GM21447 (cell line): ENCODE results near the gene IRAK2.

Experiments
- ATAC-seq: cut with Tn5 transposase; IDR thresholded peaks from one replicate; pipeline ENCODE4 v1.9.1; 2021; ENCODE audit not compliant: unreplicated experiment

IRAK2 gene

DNA sequence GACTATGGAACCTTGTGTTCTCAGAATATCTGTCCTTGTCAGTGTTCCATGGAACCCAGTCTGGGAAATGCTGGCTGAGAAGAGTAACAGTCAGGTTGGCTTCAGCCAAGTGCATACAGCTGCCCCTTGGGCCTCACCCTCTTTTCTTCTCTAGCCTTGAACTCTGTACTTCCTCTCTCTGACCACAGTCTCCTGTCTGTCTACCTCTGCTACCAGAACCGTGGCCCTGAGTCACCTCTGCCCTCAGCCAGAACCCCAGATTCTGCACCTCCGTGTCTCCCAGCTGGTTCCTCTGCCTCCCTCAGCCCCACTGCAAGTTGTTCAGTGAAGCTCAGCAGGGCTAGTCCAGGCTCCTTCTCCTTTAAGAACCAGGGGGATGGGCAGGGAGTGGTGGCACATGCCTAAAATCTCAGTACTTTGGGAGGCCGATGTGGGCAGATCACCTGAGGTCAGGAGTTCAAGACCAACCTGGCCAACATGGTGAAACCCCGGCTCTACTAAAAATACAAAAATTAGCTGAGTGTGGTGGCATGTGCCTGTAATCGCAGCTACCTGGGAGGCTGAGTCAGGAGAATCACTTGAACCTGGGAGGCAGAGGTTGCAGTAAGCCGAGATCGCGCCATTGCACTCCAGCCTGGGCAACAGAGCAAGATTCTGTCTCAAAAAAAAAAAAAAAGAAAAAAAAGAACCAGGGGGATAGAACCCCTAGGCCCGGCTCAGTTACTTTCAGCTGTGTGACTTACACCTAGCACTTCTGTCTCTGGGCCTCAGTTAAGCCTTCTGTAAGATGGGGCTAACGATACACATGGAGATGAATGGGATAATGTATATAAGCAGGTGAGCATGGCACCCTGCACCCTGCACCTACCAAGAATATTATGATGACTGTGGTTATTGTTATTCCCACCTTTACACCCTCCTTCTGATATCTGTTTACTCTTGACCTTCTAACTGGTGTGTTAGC, 59.2 kb downstream of the IRAK2 start:
- peak; percentile 67 for ATAC-seq

DNA sequence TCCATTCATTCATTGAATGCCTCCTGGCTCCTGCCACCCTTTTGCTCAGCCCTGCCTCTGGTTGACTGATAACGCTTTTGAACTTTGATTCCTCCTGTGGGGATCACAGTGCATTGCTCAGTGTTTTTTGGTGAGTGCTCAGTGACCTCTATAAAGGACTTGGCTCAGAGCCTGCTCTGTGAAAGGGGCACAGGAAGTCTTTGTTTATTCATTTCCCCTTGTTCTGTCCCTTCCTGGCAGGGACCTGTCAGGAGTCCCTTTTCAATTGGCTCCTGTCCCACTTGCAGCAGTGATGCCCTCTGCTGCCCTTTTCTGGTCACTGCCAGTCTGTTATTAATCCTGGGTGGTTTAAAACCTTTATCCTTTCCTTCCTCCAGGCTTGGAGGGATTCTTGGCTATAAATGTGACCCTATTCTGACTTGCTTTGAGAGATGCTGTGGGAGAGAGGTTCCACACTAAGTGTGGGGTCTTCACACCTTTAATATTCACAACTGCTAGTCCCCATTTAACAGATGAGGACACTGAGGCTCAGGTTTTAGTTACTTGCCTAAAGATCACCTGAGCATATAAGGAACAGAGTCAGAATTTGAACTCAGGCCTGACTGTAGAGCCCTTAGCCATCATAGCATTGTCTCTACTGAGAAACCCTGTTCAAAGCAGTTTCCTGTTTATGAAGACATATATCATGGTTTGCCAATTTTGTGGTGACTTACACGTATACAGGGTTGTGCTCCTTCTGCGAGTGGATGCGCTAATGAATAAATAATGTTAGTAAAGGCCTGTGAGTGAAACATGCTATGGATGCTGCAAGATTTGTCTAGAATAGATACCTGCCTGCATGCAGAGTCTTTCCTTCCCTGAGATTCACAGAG, 60.3 kb downstream of the IRAK2 start:
- ATAC-seq: no peak

GRCh38 chr3:10226293-10226692, 61.6 kb downstream of the IRAK2 start:
- no peak for ATAC-seq

DNA sequence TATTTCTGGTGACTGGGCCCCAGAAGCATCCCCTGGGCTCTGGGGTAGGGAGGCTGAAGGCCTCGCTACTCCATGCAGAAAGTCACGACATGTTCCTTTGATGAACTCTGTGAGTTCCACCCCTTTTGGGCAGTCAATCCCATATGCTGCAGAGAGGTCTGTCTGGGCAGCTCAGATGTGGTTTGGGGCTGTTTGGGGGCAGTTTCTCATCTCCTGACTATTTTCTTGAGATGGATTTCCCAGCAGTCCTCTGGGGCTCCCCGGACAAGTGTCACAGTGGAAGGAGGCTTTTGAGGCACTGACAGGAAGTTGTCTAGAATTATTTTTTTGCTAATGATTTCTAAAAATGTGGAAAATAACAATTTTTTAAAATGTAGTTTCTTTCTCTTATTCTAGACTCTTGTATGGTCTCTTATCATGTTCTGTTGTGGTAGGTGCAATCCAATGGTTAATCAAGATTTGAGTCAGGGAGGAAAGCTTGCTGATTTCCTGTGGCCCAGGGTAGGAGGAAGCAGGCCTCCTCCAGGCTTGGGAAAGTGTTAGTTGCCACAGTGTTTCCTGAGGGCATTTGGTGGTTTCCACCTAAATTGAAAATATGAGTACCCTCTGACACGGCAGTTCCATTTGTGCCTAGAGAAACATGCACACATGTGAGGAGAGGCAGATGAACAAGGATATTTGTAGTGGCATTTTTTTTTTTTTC, 63.7 kb downstream of the IRAK2 start:
- ATAC-seq: no peak

- ATAC-seq: no peak
Observed at GRCh38 chr3:10229576-10229975, 64.9 kb downstream of the IRAK2 start.

DNA sequence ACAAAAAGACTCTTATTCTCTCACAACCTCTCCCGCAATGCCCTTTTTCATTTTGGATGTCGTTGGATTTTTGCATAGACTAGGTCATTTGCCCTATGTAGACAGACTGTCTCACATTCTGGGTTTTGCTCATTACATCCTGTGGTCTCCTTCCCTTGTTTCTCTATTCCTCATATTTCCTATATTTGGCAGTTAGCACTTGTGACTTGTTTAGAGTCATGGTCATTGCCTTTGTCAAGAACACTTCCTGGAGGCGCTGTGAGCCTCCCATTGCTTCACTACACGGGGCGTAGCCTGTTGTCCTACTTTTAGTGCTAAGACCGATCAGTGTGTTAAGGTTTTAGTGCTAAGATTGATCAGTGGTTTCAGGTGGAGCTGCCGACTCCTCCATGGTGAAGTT, 67.4 kb downstream of the IRAK2 start:
- ATAC-seq: no peak

DNA sequence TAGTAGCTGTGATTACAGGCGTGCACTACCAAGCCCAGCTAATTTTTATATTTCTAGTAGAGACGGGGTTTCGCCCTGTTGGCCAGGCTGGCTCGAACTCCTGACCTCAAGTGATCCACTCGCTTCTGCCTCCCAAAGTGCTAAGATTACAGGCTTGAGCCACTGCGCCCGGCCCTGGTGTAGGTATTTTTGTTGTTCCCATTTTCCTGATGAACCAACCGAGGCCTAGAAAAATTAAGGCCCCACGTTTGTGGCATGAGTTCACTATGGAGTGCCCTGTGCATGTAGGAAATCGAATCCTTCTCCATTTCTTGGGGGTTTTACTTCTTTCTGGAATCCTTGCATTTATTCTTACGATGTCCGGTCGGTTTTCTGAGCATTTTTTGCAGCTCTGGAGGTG, 69.3 kb downstream of the IRAK2 start:
- no peak for ATAC-seq

- ATAC-seq: no peak
Observed at GRCh38 chr3:10234526-10235230, 70.0 kb downstream of the IRAK2 start.

GRCh38 chr3:10235551-10235950, 70.8 kb downstream of the IRAK2 start:
- no peak for ATAC-seq

- no peak for ATAC-seq
Observed at GRCh38 chr3:10238345-10239183, 73.8 kb downstream of the IRAK2 start.

DNA sequence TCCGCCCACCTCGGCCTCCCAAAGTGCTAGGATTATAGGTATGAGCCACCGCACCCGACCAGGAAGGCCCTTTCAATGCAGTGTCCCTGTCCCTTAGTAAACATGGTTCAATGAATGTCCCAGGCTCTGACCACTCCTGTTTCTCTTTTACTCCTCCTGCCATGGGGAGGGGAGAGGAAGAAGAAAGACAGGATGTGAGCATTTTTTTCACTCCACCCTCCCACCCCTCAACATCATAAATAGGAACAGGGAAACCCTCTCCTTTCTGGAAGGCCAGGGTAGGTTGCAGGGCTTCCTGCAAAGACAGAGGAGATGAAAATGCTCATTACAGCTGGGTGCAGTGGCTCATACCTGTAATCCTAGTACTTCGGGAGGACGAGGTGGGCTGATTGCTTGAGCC, 76.1 kb downstream of the IRAK2 start:
- ATAC-seq: no peak

DNA sequence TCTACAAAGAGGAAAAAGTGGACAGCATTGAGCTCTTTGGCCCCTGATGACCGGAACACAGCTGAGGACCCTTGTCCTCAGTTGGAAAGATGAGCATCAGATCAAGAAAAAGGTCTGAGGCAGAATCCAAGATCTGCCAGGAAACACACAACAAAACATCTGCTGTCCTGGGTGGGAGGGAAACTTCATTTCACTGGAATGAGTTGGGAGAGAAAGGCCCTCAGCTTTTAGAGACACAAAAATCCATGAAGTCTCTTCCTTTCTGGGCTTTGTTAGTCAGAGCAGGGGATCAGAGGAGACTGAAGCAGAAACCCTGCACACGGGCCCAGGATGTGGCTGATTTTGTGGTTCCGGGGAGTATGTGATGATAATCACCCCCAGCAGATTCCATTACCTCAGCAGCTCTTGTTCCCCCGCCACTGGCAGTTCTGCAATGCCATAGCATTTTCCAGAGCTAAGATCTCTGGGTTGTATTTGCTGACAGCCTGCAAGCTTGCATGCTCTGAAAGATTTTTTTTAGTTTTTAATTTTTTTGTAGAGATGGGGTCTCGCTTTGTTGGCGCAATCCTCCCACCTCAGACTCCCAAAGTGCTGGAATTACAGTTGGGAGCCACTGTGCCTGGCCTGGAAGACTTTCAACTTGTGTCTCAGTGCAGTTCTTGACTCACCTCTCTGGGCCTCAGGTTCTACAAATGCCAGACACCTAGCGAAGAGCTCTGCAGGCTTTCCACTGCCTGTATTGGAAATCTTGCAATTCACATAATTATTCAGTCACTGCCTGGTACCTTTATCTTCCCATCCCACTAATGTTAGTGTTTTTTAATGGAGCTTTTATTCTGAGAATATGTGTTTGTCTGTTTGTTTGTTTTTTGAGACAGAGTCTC, 77.7 kb downstream of the IRAK2 start:
- ATAC-seq: no peak

- no peak for ATAC-seq
Observed at GRCh38 chr3:10244009-10244408, 79.3 kb downstream of the IRAK2 start.

GRCh38 chr3:10245081-10245712, 80.5 kb downstream of the IRAK2 start:
- no peak for ATAC-seq

- no peak for ATAC-seq
Observed at GRCh38 chr3:10247679-10248183, 83.0 kb downstream of the IRAK2 start.

GRCh38 chr3:10248184-10248983, 83.7 kb downstream of the IRAK2 start, which contains the start of gene TATDN2:
TATDN2 (plus strand) TSS chr3:10248459; CDS start chr3:10249201, 742 bp downstream.
- ATAC-seq: peak; percentile 89
